IMR-90 (cell line): ENCODE data around the gene PKP3. TPM values are rescaled to one million over a fixed set of nuclear protein-coding genes. Genes with fewer than 3 reads are reported as not detected.
"Not testable (repeated sequence)": the region's sequence is repeated elsewhere in the genome, so short reads cannot be mapped to it uniquely, and the experiment has no call there.

Experiments
- ATAC-seq: fragments of 200-7000 bp; cut with Tn5 transposase; 2 replicates; pipeline ENCODE4 v1.9.1; 2020; ENCODE audit warnings: low read depth, mild to moderate bottlenecking, moderate library complexity
- BruUV-seq: library from RNA; stranded (reverse); fragments of 400-500 nt; replicated peaks from 2 replicates; lab custom pipeline; 2021; lab: Mats Ljungman, UMichigan
- CTCF ChIA-PET: fragments of 300-600 bp; formaldehyde crosslinking; extraction: SDS; loops from one replicate; lab custom pipeline; 2021; ENCODE audit warnings: antibody characterized with exemption; lab: Yijun Ruan, JAX
- POLR2A ChIA-PET: fragments of 300-600 bp; sonication (Branson Sonifier 250); formaldehyde crosslinking; loops from one replicate; lab custom pipeline; 2022; ENCODE audit warnings: antibody characterized with exemption; ENCODE audit not compliant: unreplicated experiment; lab: Charles Lee
- DNase-seq: peaks from one replicate; pipeline ENCODE4 v3.0.0; 2013
- H2AFZ ChIP-seq: replicated peaks from 2 replicates; pipeline ENCODE3; 2013; ENCODE audit warnings: low read length, mild to moderate bottlenecking; ENCODE audit not compliant: poor library complexity
- H2AK5ac ChIP-seq: 2 replicates; pipeline ENCODE4 v1.6.1; 2013; ENCODE audit warnings: low read depth, low read length, inconsistent platforms
- H2AK9ac ChIP-seq: replicated peaks from 2 replicates; pipeline ENCODE3; 2013; ENCODE audit warnings: mild to moderate bottlenecking, low read depth, low read length, moderate library complexity; ENCODE audit not compliant: poor library complexity
- H2BK120ac ChIP-seq: 2 replicates; pipeline ENCODE4 v1.6.1; 2013; ENCODE audit warnings: low read depth, low read length, inconsistent platforms
- H2BK15ac ChIP-seq: 3 replicates; pipeline ENCODE4 v1.6.1; 2013; ENCODE audit warnings: low read depth, low read length, inconsistent platforms
- H2BK20ac ChIP-seq: 2 replicates; pipeline ENCODE4 v1.6.1; 2013; ENCODE audit warnings: low read depth, mild to moderate bottlenecking, inconsistent platforms, low read length, moderate library complexity
- H2BK5ac ChIP-seq: 2 replicates; pipeline ENCODE4 v1.6.1; 2013; ENCODE audit warnings: mild to moderate bottlenecking, low read depth, low read length, inconsistent platforms; ENCODE audit not compliant: poor library complexity, severe bottlenecking
- H3K14ac ChIP-seq: replicated peaks from 2 replicates; pipeline ENCODE4 v1.6.1; 2013; ENCODE audit warnings: low read depth, low read length, inconsistent platforms
- H3K18ac ChIP-seq: 2 replicates; pipeline ENCODE4 v1.6.1; 2013; ENCODE audit warnings: low read depth, low read length, control low read depth
- H3K23ac ChIP-seq: 2 replicates; pipeline ENCODE4 v1.6.1; 2013; ENCODE audit warnings: low read depth, low read length, inconsistent platforms
- H3K27ac ChIP-seq: 2 replicates; pipeline ENCODE4 v1.5.1; 2013; ENCODE audit warnings: mild to moderate bottlenecking, control low read depth, low read length; ENCODE audit not compliant: insufficient read depth
- H3K27me3 ChIP-seq: 2 replicates; pipeline ENCODE4 v1.6.1; 2013; ENCODE audit warnings: low read length; ENCODE audit not compliant: control insufficient read depth, insufficient read depth
- H3K36me3 ChIP-seq: 2 replicates; pipeline ENCODE4 v1.6.1; 2013; ENCODE audit warnings: low read length, mixed read lengths; ENCODE audit not compliant: control insufficient read depth, insufficient read depth
- H3K4ac ChIP-seq: 2 replicates; pipeline ENCODE4 v1.6.1; 2013; ENCODE audit warnings: low read depth, low read length, inconsistent platforms
- H3K4me1 ChIP-seq: 2 replicates; pipeline ENCODE4 v1.6.1; 2013; ENCODE audit warnings: low read length, mixed read lengths; ENCODE audit not compliant: control insufficient read depth, insufficient read depth
- H3K4me2 ChIP-seq: 2 replicates; pipeline ENCODE4 v1.6.1; 2013; ENCODE audit warnings: low read depth, mild to moderate bottlenecking, control low read depth, low read length, moderate library complexity
- H3K4me3 ChIP-seq: 2 replicates; pipeline ENCODE4 v1.5.1; 2013; ENCODE audit warnings: low read depth, mild to moderate bottlenecking, control low read depth, low read length, moderate library complexity; ENCODE audit not compliant: insufficient read depth
- H3K56ac ChIP-seq: 2 replicates; pipeline ENCODE4 v1.6.1; 2013; ENCODE audit warnings: low read length, inconsistent platforms; ENCODE audit not compliant: insufficient read depth; ENCODE audit errors: extremely low read depth
- H3K79me1 ChIP-seq, 2 experiments: 2 replicates each; pipeline ENCODE4 v1.6.1; 2013; ENCODE audit warnings: low read length in 2 of 2, inconsistent platforms in 1 of 2, low read depth in 1 of 2
- H3K9ac ChIP-seq: 2 replicates; pipeline ENCODE4 v1.6.1; 2013; ENCODE audit warnings: low read depth, low read length, control low read depth
- H3K9me1 ChIP-seq: 2 replicates; pipeline ENCODE4 v1.6.1; 2013; ENCODE audit warnings: low read length, inconsistent platforms; ENCODE audit not compliant: insufficient read depth
- H3K9me3 ChIP-seq: 2 replicates; pipeline ENCODE4 v1.6.1; 2013; ENCODE audit warnings: low read length; ENCODE audit not compliant: control insufficient read depth, insufficient read depth
- H4K20me1 ChIP-seq: 2 replicates; pipeline ENCODE4 v1.6.1; 2013; ENCODE audit warnings: low read length, inconsistent platforms; ENCODE audit not compliant: insufficient read depth
- H4K5ac ChIP-seq: 2 replicates; pipeline ENCODE4 v1.6.1; 2013; ENCODE audit warnings: mild to moderate bottlenecking, low read depth, low read length, control low read depth
- H4K8ac ChIP-seq, 2 experiments: 2 replicates each; pipeline ENCODE4 v1.6.1; 2013; ENCODE audit warnings: low read depth in 2 of 2, low read length in 2 of 2, control low read depth in 1 of 2, inconsistent platforms in 1 of 2
- H4K91ac ChIP-seq: 2 replicates; pipeline ENCODE4 v1.6.1; 2013; ENCODE audit warnings: low read depth, low read length, inconsistent platforms; ENCODE audit not compliant: insufficient read depth
- RFX5 ChIP-seq: IDR thresholded peaks from 2 replicates; pipeline ENCODE4 v1.8.0; 2012; ENCODE audit warnings: low read depth, mild to moderate bottlenecking, low read length, moderate library complexity
- WGBS, 2 experiments: methylation state at CpG; one replicate each; pipeline versions ENCODE4 v1.1.5 to v1.1.7; 2013; ENCODE audit warnings: missing lambda C conversion rate in 2 of 2; ENCODE audit not compliant: insufficient read length in 1 of 2; ENCODE audit errors: extremely low coverage in 2 of 2; 5-methylcytosine and 5-hydroxymethylcytosine counted together
- dilution Hi-C: fragments of 300-500 bp; cut with HindIII; formaldehyde crosslinking; loops from one replicate; pipeline ENCODE4 v1.14.3; 2018; ENCODE audit warnings: low sequenced_read_pairs; ENCODE audit not compliant: unreplicated experiment
- in situ Hi-C: fragments of 300-500 bp; cut with MboI; formaldehyde crosslinking; loops from 3 replicates; pipeline ENCODE4 v1.14.3; 2019; ENCODE audit warnings: low sequenced_read_pairs, inconsistent platforms, mixed read lengths
- intact Hi-C: fragments of 100-400 bp; cut with micrococcal nuclease; formaldehyde crosslinking; loops from 2 replicates; pipeline ENCODE4 v1.10.0; 2022
- polyA plus RNA-seq, 3 experiments: library from polyadenylated mRNA; depleted of rRNA; stranded (reverse); fragments of >200 nt; gene quantifications; 2 replicates each; pipeline ENCODE4 v1.2.3, GENCODE V29; 2012; ENCODE audit warnings: low replicate concordance in 1 of 3
- total RNA-seq: library from RNA; depleted of rRNA; stranded (reverse); fragments of >200 nt; gene quantifications from 2 replicates; pipeline ENCODE4 v1.2.3, GENCODE V29; 2012

PKP3 gene
- total and polyA plus RNA-seq, 2 of the 4 experiments (the other 2 are of a cell fraction) = 1.5 to 2.2 TPM

DNA sequence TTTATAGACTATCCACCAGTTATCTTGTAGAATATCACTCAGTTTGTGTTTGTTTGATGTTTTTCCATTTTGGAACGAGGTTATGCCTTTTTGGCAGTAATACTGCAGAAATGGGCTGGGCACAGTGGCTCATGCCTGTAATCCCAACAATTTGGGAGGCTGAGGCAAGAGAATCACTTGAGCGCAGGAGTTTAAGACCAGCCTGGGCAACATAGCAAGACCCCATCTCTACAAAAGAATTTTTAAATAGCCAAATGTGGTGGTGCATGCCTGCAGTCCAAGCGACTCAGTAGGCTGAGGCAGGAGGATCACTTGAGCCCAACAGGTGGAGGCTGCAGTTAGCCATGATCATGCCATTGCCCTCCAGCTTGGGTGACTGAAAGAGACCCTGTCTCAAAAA lies 47.5 kb upstream of the PKP3 start:
- no peak overlapping the region for H2BK15ac ChIP-seq
- H2AFZ ChIP-seq = no peak overlapping the region
- dilution Hi-C loops (no loop called here), in situ Hi-C loops (no loop called here), intact Hi-C loops (no loop called here)
- H2AK5ac ChIP-seq = no peak overlapping the region
- H3K23ac ChIP-seq = no peak overlapping the region
- no peak for TF ChIP-seq RFX5
- H3K4ac ChIP-seq = no peak overlapping the region
- POLR2A ChIA-PET = no interaction called here
- no peak overlapping the region for H3K14ac ChIP-seq
- no peak overlapping the region for H3K18ac ChIP-seq
- H3K4me1 ChIP-seq = no peaks in the 10 kb centered on the region
- ATAC-seq (no peak), DNase-seq (no peak)
- H3K4me3 ChIP-seq = no peak overlapping the region
- no peak overlapping the region for H4K8ac ChIP-seq
- H3K27ac ChIP-seq = no peak overlapping the region
- CTCF ChIA-PET = no interaction called here
- no CpG with 5 or more reads among the region's 3 CpGs for WGBS, 2 experiments
- no peak overlapping the region for H3K4me2 ChIP-seq
- H2BK5ac ChIP-seq = no peak overlapping the region
- BruUV-seq = no TSS peak
- H3K9ac ChIP-seq = no peak overlapping the region
- no peaks in the 10 kb centered on the region for H3K9me3 ChIP-seq
- no peaks in the 10 kb centered on the region for H3K36me3 ChIP-seq
- H2BK120ac ChIP-seq = no peak overlapping the region
- peaks cover 5% of the 10 kb centered on the region; the same call in 1 of the 2 replicates for H3K27me3 ChIP-seq
- no peaks in the 10 kb centered on the region for H3K9me1 ChIP-seq
- H2BK20ac ChIP-seq = no peak overlapping the region
- no peak overlapping the region for H2AK9ac ChIP-seq
- no peak overlapping the region for H3K56ac ChIP-seq
- no peak overlapping the region for H4K5ac ChIP-seq
- no peaks in the 10 kb centered on the region for H4K20me1 ChIP-seq
- no peaks in the 10 kb centered on the region for H3K79me1 ChIP-seq
- H4K91ac ChIP-seq = no peak overlapping the region

- H4K91ac ChIP-seq, H2BK20ac ChIP-seq, H3K4me3 ChIP-seq, BruUV-seq, H3K23ac ChIP-seq, H4K5ac ChIP-seq, DNase-seq, H3K4me2 ChIP-seq, H3K14ac ChIP-seq, H3K27ac ChIP-seq, H3K36me3 ChIP-seq, H3K4ac ChIP-seq, H3K79me1 ChIP-seq, H3K9me1 ChIP-seq, H3K56ac ChIP-seq, H4K20me1 ChIP-seq, dilution Hi-C loops, H2BK120ac ChIP-seq, H2AFZ ChIP-seq, H3K27me3 ChIP-seq, H3K4me1 ChIP-seq, ATAC-seq, H2AK9ac ChIP-seq, H2BK15ac ChIP-seq, H4K8ac ChIP-seq, H3K9ac ChIP-seq, H3K9me3 ChIP-seq, intact Hi-C loops, in situ Hi-C loops, H3K18ac ChIP-seq: not testable (repeated sequence)
- 93% methylated on average over 3 of the region's 8 CpGs; no CpG with 5 or more reads in 1 of the 2 experiments for WGBS, 2 experiments
- ChIA-PET CTCF (interaction anchor here (0.8 kb wide), 1 partner anchor 9 kb away, joined by 4 read pairs; no protein-coding TSS in a partner anchor), POLR2A (interaction anchor here (0.6 kb wide), 1 partner anchor 44 kb away, joined by 3 read pairs; no protein-coding TSS in a partner anchor)
- Histone ChIP-seq H2BK5ac (peak overlapping the region; percentile 57), H2AK5ac (peak overlapping the region; percentile 54; the same call in 1 of the 2 replicates)
Observed at GRCh38 chr11:349270-349954, 44.6 kb upstream of the PKP3 start.
